Measurements from ENCODE around the gene DACT3. TPM values are rescaled to one million over a fixed set of nuclear protein-coding genes. Genes with fewer than 3 reads are reported as not detected.

Gene DACT3
- total RNA-seq, 1 experiment from 2014 or later = 0.75 TPM

GRCh38 chr19:46668662-46669061, 7.7 kb upstream of the DACT3 start:
- TF ChIP-seq CTCF (IDR thresholded peaks at IDR 0.05; ENCODE audit: insufficient read depth in 1 of 2, low read depth in 1 of 2, low read length in 1 of 2, severe bottlenecking in 1 of 2, unreplicated experiment in 1 of 2) = no peak

DNA sequence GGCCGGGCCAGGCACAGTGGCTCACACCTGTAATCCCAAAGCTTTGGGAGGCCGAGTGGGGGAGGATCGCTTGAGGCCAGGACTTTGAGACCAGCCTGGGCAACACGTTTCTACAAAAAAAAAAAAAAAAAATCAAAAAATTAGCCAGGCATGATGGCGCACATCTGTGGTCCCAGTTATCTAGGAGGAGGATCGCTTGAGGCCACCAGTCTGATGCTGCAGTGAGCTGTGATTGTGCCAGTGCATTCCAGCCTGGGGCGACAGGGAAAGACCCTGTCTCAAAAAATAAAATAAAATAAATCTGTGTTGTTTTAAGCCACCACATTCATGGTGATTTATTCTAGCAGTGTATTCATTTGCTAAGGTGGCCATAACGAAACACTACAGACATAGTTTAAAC, 4.1 kb upstream of the DACT3 start:
- no peaks in the 10 kb centered on the region for H3K4me1 ChIP-seq
- H3K9me3 ChIP-seq = no peaks in the 10 kb centered on the region
- Mint-ChIP-seq H3K4me1 (ENCODE audit: low read depth, unreplicated experiment) (peaks cover 7% of the 10 kb centered on the region), H3K27ac (ENCODE audit: unreplicated experiment) (no peak overlapping the region), H3K4me3 (ENCODE audit: unreplicated experiment) (no peak overlapping the region), H3K36me3 (ENCODE audit: insufficient read depth, unreplicated experiment) (peaks cover 8% of the 10 kb centered on the region), H3K27me3 (ENCODE audit: insufficient read depth, unreplicated experiment) (peaks cover 4% of the 10 kb centered on the region), H3K9me3 (ENCODE audit: unreplicated experiment) (no peaks in the 10 kb centered on the region)
- POLR2A ChIA-PET = no interaction called here
- BruUV-seq (replicated peaks) = no TSS peak
- no peak overlapping the region for H3K4me3 ChIP-seq (ENCODE audit: low read depth, low read length)
- CTCF ChIA-PET = interaction anchor here (1.3 kb wide), 1 partner anchor 48 kb away, joined by 3 read pairs; no protein-coding TSS in a partner anchor
- TF ChIP-seq CTCF (IDR thresholded peaks at IDR 0.05; ENCODE audit: insufficient read depth in 1 of 2, low read depth in 1 of 2, low read length in 1 of 2, severe bottlenecking in 1 of 2, unreplicated experiment in 1 of 2) = no peak
- no peaks in the 10 kb centered on the region for H3K27me3 ChIP-seq (replicated peaks; ENCODE audit: control insufficient read depth, insufficient read depth, low read length)
- H3K36me3 ChIP-seq (ENCODE audit: control insufficient read depth, insufficient read depth, low read length) = no peaks in the 10 kb centered on the region
- intact Hi-C loops (cut with micrococcal nuclease; ENCODE audit: unreplicated experiment) = no loop called here
- no peak for DNase-seq

More at GRCh38 chr19:46668662-46669061, 7.7 kb upstream of the DACT3 start:
- Mint-ChIP-seq H3K4me1 (ENCODE audit: low read depth, unreplicated experiment) (no peaks in the 10 kb centered on the region), H3K9me3 (ENCODE audit: unreplicated experiment) (no peaks in the 10 kb centered on the region), H3K27me3 (ENCODE audit: insufficient read depth, unreplicated experiment) (no peaks in the 10 kb centered on the region), H3K4me3 (ENCODE audit: unreplicated experiment) (no peak overlapping the region), H3K27ac (ENCODE audit: unreplicated experiment) (no peak overlapping the region), H3K36me3 (ENCODE audit: insufficient read depth, unreplicated experiment) (no peaks in the 10 kb centered on the region)
- BruUV-seq (replicated peaks) = no TSS peak
- Histone ChIP-seq H3K4me1 (no peaks in the 10 kb centered on the region), H3K4me3 (ENCODE audit: low read depth, low read length) (no peak overlapping the region), H3K27me3 (replicated peaks; ENCODE audit: control insufficient read depth, insufficient read depth, low read length) (no peaks in the 10 kb centered on the region), H3K9me3 (no peaks in the 10 kb centered on the region), H3K36me3 (ENCODE audit: control insufficient read depth, insufficient read depth, low read length) (no peaks in the 10 kb centered on the region)
- DNase-seq = no peak
- CTCF ChIA-PET = no interaction called here
- POLR2A ChIA-PET = no interaction called here
- intact Hi-C loops (cut with micrococcal nuclease; ENCODE audit: unreplicated experiment) = no loop called here

DNA sequence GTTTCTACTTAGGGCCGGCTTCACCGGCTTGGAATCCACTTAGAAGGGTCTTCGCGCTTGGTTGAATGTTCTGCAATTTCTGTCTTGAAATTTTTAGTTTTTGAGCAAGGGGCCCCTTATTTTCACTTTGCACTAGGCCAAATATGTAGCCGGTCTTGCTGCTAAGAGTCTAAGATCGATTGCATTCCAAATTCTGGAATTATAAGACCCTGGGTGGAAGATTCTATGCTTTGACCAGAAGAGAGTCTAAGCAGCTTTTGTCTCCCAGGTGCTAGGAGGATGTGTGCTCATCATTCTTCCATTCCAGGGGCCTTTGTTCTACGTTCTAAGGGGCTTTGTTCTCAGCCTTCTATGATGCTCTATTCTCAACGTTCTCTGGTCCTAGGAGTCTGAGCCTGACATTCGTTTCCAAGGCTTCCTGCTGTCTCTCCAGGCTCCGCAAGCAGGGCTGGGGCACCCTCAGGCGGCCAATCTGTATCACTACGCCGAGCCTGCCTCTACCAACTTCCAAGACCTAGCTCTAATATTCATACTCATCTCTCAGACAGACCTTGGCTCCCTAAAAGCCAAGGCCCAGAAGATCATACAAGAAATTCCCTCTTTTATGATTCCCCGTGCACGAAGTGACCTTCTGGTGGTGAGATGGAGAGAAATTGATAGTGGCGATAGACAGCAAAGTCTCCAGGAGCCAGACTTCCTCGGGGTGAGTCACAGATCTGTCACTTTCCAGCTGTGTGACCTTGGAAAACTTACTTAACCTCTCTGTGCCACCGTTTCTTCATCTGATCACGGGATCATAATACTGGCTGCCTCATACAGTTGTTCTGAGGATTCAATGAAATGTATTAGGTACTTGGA, 982 bp upstream of the DACT3 start:
- Mint-ChIP-seq H3K27ac (ENCODE audit: unreplicated experiment) (peak overlapping the region; percentile 63), H3K36me3 (ENCODE audit: insufficient read depth, unreplicated experiment) (peaks cover 8% of the 10 kb centered on the region), H3K27me3 (ENCODE audit: insufficient read depth, unreplicated experiment) (peaks cover 12% of the 10 kb centered on the region), H3K9me3 (ENCODE audit: unreplicated experiment) (no peaks in the 10 kb centered on the region), H3K4me3 (ENCODE audit: unreplicated experiment) (peak overlapping the region; percentile 73), H3K4me1 (ENCODE audit: low read depth, unreplicated experiment) (peaks cover 14% of the 10 kb centered on the region)
- Histone ChIP-seq H3K4me1 (peaks cover 11% of the 10 kb centered on the region; the same call in 1 of the 2 replicates), H3K4me3 (ENCODE audit: low read depth, low read length) (peak overlapping the region; percentile 32), H3K36me3 (ENCODE audit: control insufficient read depth, insufficient read depth, low read length) (no peaks in the 10 kb centered on the region), H3K27me3 (replicated peaks; ENCODE audit: control insufficient read depth, insufficient read depth, low read length) (no peaks in the 10 kb centered on the region; the same call in 1 of the 2 replicates), H3K9me3 (no peaks in the 10 kb centered on the region)
- POLR2A ChIA-PET = interaction anchor here (0.7 to 1.3 kb wide), 6 partner anchors 11 to 189 kb away, joined by 3 to 15 read pairs (median 5); partner anchors contain the start of genes AP2S1 and CALM3
- peak; percentile 86 to 88 for DNase-seq
- TF ChIP-seq CTCF (IDR thresholded peaks at IDR 0.05; ENCODE audit: insufficient read depth in 1 of 2, low read depth in 1 of 2, low read length in 1 of 2, severe bottlenecking in 1 of 2, unreplicated experiment in 1 of 2) = peak; percentile 91 to 92
- CTCF ChIA-PET = interaction anchor here (0.5 to 3.0 kb wide), 32 partner anchors 11 to 351 kb away, joined by 3 to 117 read pairs (median 6); partner anchors contain the start of genes GNG8 and PPP5C
- no TSS peak for BruUV-seq (replicated peaks)
- intact Hi-C loops (cut with micrococcal nuclease; ENCODE audit: unreplicated experiment) = loop anchor here (1.0 kb wide), 3 partner anchors 28 to 133 kb away; no protein-coding TSS in a partner anchor

Data from Caco-2 (cell line).